ENCODE results near the gene SUN5. TPM values are rescaled to one million over a fixed set of nuclear protein-coding genes. Genes with fewer than 3 reads are reported as not detected.

The SUN5 gene
- total and polyA plus RNA-seq, 4 donors = not detected

DNA sequence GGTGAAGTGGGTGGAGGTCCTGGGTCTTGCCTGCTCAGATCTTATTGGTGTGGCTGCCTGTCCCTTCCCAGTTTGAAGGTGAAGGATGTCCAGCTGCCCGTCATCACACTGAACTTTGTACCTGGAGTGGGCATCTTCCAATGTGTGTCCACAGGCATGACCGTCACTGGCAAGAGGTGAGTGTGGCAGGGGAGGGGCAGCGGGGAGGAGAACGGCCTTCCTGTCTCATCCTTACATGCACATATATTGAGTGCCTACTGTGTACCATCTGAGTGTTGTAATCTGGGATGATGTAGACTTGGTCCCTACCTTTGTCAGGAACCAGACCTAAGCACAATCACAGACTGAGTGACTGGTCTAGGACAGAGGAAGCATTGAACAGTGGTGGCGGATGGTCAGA, 29.9 kb upstream of the SUN5 start:
- TF ChIP-seq RXRA (IDR thresholded peaks at IDR 0.05) = no peak
- TF ChIP-seq, protein P1, sequence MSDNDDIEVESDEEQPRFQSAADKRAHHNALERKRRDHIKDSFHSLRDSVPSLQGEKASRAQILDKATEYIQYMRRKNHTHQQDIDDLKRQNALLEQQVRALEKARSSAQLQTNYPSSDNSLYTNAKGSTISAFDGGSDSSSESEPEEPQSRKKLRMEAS (IDR thresholded peaks at IDR 0.05) = no peak
- TF ChIP-seq, protein P2, sequence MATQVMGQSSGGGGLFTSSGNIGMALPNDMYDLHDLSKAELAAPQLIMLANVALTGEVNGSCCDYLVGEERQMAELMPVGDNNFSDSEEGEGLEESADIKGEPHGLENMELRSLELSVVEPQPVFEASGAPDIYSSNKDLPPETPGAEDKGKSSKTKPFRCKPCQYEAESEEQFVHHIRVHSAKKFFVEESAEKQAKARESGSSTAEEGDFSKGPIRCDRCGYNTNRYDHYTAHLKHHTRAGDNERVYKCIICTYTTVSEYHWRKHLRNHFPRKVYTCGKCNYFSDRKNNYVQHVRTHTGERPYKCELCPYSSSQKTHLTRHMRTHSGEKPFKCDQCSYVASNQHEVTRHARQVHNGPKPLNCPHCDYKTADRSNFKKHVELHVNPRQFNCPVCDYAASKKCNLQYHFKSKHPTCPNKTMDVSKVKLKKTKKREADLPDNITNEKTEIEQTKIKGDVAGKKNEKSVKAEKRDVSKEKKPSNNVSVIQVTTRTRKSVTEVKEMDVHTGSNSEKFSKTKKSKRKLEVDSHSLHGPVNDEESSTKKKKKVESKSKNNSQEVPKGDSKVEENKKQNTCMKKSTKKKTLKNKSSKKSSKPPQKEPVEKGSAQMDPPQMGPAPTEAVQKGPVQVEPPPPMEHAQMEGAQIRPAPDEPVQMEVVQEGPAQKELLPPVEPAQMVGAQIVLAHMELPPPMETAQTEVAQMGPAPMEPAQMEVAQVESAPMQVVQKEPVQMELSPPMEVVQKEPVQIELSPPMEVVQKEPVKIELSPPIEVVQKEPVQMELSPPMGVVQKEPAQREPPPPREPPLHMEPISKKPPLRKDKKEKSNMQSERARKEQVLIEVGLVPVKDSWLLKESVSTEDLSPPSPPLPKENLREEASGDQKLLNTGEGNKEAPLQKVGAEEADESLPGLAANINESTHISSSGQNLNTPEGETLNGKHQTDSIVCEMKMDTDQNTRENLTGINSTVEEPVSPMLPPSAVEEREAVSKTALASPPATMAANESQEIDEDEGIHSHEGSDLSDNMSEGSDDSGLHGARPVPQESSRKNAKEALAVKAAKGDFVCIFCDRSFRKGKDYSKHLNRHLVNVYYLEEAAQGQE (IDR thresholded peaks at IDR 0.05) = no peak
- TF ChIP-seq SP1 (IDR thresholded peaks at IDR 0.05) = no peak
- no peak for TF ChIP-seq FOXA2 (IDR thresholded peaks at IDR 0.05)
- TF ChIP-seq, protein P3, sequence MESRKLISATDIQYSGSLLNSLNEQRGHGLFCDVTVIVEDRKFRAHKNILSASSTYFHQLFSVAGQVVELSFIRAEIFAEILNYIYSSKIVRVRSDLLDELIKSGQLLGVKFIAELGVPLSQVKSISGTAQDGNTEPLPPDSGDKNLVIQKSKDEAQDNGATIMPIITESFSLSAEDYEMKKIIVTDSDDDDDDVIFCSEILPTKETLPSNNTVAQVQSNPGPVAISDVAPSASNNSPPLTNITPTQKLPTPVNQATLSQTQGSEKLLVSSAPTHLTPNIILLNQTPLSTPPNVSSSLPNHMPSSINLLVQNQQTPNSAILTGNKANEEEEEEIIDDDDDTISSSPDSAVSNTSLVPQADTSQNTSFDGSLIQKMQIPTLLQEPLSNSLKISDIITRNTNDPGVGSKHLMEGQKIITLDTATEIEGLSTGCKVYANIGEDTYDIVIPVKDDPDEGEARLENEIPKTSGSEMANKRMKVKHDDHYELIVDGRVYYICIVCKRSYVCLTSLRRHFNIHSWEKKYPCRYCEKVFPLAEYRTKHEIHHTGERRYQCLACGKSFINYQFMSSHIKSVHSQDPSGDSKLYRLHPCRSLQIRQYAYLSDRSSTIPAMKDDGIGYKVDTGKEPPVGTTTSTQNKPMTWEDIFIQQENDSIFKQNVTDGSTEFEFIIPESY (IDR thresholded peaks at IDR 0.05) = no peak
- no peak for TF ChIP-seq HNF4G (IDR thresholded peaks at IDR 0.05)
- TF ChIP-seq, protein P4, sequence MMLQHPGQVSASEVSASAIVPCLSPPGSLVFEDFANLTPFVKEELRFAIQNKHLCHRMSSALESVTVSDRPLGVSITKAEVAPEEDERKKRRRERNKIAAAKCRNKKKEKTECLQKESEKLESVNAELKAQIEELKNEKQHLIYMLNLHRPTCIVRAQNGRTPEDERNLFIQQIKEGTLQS (IDR thresholded peaks at IDR 0.05) = no peak
- 76% methylated on average over 5 of the region's 5 CpGs for WGBS
- Histone ChIP-seq H3K4me1 (ENCODE audit: control insufficient read depth in 4 of 4, insufficient read depth in 4 of 4, low read length in 3 of 4) (no peaks in the 10 kb centered on the region), H3K27me3 (ENCODE audit: control insufficient read depth in 4 of 4, insufficient read depth in 4 of 4, low read length in 3 of 4) (no peaks in the 10 kb centered on the region), H3K4me3 (ENCODE audit: low read depth in 1 of 3, low read length in 3 of 3) (no peak overlapping the region), H3K27ac (ENCODE audit: low read depth in 1 of 2, low read length in 2 of 2) (no peak overlapping the region), H3K36me3 (ENCODE audit: control insufficient read depth in 4 of 4, insufficient read depth in 3 of 4, low read depth in 1 of 4, low read length in 3 of 4) (no peaks in the 10 kb centered on the region), H3K9ac (ENCODE audit: low read depth in 1 of 2, low read length in 2 of 2) (no peak overlapping the region), H3K9me3 (ENCODE audit: control insufficient read depth in 4 of 4, low read length in 3 of 4) (no peaks in the 10 kb centered on the region)
- no peak for DNase-seq (ENCODE audit: low spot score)

DNA sequence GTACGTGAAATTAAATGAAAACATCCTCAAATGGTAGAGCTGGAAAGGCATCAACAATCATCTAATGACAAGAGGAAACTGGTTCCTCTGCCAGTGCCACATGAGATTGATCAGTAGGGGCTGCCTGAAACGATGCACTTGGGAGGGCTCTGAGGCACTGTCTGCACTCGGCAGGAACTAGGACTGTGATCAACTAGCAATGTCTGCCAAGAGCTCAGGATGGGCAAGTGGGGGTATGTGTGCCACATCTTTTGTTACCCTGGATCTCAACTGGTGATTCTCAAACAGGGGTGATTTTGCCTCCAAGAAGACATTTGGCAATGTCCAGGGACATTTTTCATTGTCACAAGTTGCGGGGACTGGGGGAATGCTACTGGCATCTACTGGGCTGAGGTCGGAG, 29.1 kb upstream of the SUN5 start:
- DNase-seq (ENCODE audit: low spot score) = no peak
- Histone ChIP-seq H3K4me1 (ENCODE audit: control insufficient read depth in 4 of 4, insufficient read depth in 4 of 4, low read length in 3 of 4) (no peaks in the 10 kb centered on the region), H3K4me3 (ENCODE audit: low read depth in 1 of 3, low read length in 3 of 3) (no peak overlapping the region), H3K27me3 (ENCODE audit: control insufficient read depth in 4 of 4, insufficient read depth in 4 of 4, low read length in 3 of 4) (no peaks in the 10 kb centered on the region), H3K9ac (ENCODE audit: low read depth in 1 of 2, low read length in 2 of 2) (no peak overlapping the region), H3K36me3 (ENCODE audit: control insufficient read depth in 4 of 4, insufficient read depth in 3 of 4, low read depth in 1 of 4, low read length in 3 of 4) (no peaks in the 10 kb centered on the region), H3K27ac (ENCODE audit: low read depth in 1 of 2, low read length in 2 of 2) (no peak overlapping the region), H3K9me3 (ENCODE audit: control insufficient read depth in 4 of 4, low read length in 3 of 4) (no peaks in the 10 kb centered on the region)
- no peak for TF ChIP-seq NR2F2 (IDR thresholded peaks at IDR 0.05)
- no peak for TF ChIP-seq RXRA (IDR thresholded peaks at IDR 0.05)
- no peak for TF ChIP-seq FOXA1 (IDR thresholded peaks at IDR 0.05)
- TF ChIP-seq, protein P5, sequence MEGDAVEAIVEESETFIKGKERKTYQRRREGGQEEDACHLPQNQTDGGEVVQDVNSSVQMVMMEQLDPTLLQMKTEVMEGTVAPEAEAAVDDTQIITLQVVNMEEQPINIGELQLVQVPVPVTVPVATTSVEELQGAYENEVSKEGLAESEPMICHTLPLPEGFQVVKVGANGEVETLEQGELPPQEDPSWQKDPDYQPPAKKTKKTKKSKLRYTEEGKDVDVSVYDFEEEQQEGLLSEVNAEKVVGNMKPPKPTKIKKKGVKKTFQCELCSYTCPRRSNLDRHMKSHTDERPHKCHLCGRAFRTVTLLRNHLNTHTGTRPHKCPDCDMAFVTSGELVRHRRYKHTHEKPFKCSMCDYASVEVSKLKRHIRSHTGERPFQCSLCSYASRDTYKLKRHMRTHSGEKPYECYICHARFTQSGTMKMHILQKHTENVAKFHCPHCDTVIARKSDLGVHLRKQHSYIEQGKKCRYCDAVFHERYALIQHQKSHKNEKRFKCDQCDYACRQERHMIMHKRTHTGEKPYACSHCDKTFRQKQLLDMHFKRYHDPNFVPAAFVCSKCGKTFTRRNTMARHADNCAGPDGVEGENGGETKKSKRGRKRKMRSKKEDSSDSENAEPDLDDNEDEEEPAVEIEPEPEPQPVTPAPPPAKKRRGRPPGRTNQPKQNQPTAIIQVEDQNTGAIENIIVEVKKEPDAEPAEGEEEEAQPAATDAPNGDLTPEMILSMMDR (IDR thresholded peaks at IDR 0.05; ENCODE audit: low read depth, low read length, missing input control) = no peak
- no peak for TF ChIP-seq EGR1 (IDR thresholded peaks at IDR 0.05; ENCODE audit: low read depth in 2 of 2)
- TF ChIP-seq, protein P2 (IDR thresholded peaks at IDR 0.05) = no peak
- TF ChIP-seq JUND (IDR thresholded peaks at IDR 0.05) = no peak
- 80% methylated on average over 5 of the region's 5 CpGs for WGBS
